NCI-H748 treated with DMSO at 0.1 percent for 48 hours (cell line): Measurements from ENCODE around the gene MAU2.

ENCODE experiments used
- DNase-seq: peaks from one replicate; lab custom pipeline; 2025; lab: John Stamatoyannopoulos, UW

Gene MAU2

DNA sequence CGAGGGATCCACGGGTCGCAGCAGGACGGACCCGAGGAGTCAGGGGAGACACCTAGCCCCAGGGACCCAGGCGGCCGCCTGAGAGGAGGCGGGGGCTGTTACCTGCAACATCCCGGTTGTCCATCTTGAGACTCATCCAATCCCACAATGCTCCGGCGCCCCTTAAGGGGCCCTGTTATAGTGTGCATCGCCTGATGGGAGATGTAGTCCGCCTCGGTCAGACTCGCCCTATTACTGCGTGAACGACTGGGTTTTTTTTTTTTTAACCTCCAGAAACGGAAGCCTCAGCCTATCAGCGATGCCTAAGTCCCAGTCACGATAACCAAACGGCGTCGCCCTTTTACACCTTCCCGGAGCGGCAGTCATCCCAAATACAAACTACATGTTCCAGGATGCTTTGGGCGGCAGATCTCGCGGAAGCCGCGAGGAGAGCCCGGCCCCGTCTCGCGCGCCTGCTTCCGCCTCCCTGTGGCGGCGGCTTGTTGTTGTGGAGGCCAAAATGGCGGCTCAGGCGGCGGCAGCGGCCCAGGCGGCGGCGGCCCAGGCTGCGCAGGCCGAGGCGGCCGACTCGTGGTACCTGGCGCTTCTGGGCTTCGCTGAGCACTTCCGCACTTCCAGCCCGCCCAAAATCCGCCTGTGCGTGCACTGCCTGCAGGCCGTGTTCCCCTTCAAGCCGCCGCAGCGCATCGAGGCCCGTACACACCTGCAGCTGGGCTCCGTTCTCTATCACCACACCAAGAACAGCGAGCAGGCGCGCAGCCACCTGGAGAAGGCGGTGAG lies at the start of gene MAU2, which contains the start of gene SUGP1:
Gene MAU2, plus strand, starts transcription at position 469 of the 780 bp plus-strand sequence. Its CDS starts 31 bp downstream, at position 500.
Gene SUGP1, minus strand, starts transcription at position 149 of the 780 bp plus-strand sequence. Its CDS starts 13 bp downstream, at position 136.
- peak; percentile 92 for DNase-seq

GRCh38 chr19:19271828-19272599 lies 48.6 kb upstream of the MAU2 start:
- no peak for DNase-seq

DNA sequence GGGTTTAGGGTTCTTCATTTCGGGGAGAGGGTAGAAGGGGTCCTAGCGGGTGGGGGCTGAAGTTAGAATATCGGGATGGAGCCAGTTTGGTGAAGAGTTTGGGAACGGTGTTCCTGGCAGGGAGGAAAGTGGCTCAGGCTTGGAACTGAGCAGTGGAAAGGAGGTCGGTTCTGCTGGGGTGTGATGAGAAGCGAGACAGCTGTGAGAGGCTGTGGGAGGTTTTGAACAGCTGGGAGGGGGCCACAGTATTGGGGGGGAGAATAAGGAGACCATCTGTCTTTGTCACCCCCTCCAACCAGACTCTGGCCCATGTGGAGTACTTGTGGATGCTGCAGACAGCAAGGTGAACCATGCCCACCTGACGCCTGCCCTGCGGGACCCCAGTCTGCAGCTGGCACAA lies 46.5 kb upstream of the MAU2 start:
- DNase-seq: no peak

GRCh38 chr19:19274716-19275565 lies 45.7 kb upstream of the MAU2 start:
- DNase-seq: no peak

- no peak for DNase-seq
Observed at GRCh38 chr19:19276386-19276785, 44.2 kb upstream of the MAU2 start.

- DNase-seq: no peak
Observed at GRCh38 chr19:19276851-19277250, 43.8 kb upstream of the MAU2 start.

DNA sequence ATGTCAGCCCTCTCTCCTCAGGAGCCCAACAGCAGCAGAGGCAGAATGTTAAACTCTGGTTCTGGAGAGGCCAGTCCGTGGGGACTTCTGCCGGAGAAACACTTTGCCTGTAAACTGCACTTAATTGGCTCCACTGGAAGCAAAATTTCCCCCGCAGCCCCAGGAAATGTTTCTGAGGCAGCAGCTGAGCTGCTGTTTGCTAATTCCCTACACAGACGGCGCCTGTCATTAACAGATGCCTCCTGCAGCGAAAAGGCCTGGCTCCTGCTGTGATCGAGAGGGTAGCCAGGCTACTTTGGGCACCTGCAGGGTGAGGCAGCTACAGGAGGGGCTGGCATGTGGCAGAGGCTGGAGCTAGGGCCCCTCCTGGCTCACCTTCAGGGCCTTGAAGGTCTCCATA lies 42.3 kb upstream of the MAU2 start:
- DNase-seq: no peak

- no peak for DNase-seq
Observed at GRCh38 chr19:19279062-19279612, 41.5 kb upstream of the MAU2 start.

GRCh38 chr19:19279853-19280252 lies 40.8 kb upstream of the MAU2 start:
- DNase-seq: no peak

DNA sequence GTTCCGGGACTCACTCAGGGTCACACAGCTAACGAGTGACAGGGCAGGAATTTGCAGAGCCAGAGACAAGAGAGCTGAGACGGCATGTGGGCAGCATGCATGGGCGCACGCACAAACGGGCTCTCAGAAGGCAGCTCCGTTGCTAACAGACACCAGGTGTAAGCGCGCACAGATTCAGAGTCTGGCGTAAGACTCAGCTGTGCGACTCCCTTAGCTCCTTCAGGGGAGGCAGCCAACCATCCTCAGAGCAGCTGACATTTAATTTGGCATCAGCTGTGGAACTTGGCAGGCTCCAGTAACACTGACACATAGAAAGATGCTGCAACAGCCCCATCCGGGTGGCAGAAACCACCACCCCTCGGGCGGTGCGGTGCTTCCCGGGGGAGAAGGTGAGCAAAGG lies 40.1 kb upstream of the MAU2 start:
- DNase-seq: no peak

DNA sequence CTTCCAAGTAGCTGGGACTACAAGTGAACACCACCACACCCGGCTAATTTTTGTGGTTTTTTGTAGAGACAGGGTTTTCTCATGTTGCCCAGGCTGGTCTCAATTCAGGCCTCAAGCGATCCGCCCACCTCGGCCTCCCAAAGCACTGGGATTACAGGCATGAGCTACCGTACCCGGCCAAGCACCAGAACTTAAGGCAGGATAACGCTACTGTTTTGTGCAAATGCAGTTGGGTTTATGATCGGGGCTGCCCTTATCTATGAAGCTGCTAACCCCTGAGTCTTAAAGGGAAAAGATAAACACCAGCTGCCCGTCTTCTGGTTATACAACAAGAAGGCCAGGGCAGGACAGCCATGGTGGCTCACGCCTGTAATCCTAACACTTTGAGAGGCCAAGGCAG lies 34.9 kb upstream of the MAU2 start:
- DNase-seq: no peak

- no peak for DNase-seq
Observed at GRCh38 chr19:19292607-19293006, 28.0 kb upstream of the MAU2 start.

- DNase-seq: no peak
Observed at GRCh38 chr19:19294914-19295313, 25.7 kb upstream of the MAU2 start.

GRCh38 chr19:19296953-19297689 lies 23.5 kb upstream of the MAU2 start:
- no peak for DNase-seq

- DNase-seq: no peak
Observed at GRCh38 chr19:19297759-19298158, 22.9 kb upstream of the MAU2 start.

GRCh38 chr19:19300613-19301012 lies 20.0 kb upstream of the MAU2 start:
- DNase-seq: no peak

DNA sequence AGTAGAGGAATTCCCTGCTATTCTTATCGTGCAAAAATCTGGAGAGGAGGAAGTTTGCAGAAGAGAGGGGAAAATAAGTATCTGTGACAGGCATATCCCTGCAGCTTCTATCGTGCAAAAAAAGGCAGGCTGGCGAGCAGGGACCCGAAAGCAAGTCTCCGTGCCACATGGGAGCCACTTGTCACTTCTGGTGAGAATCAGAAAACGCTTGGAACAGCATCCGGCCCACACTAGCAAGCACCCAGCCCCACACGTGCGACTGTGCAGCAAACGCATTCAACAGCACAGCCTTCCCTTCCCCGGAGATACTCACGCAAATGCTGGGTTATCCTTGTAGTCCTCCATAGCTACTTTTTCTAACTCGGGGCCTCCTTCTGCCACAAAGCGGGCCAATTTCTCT lies 17.2 kb upstream of the MAU2 start:
- DNase-seq: no peak

DNA sequence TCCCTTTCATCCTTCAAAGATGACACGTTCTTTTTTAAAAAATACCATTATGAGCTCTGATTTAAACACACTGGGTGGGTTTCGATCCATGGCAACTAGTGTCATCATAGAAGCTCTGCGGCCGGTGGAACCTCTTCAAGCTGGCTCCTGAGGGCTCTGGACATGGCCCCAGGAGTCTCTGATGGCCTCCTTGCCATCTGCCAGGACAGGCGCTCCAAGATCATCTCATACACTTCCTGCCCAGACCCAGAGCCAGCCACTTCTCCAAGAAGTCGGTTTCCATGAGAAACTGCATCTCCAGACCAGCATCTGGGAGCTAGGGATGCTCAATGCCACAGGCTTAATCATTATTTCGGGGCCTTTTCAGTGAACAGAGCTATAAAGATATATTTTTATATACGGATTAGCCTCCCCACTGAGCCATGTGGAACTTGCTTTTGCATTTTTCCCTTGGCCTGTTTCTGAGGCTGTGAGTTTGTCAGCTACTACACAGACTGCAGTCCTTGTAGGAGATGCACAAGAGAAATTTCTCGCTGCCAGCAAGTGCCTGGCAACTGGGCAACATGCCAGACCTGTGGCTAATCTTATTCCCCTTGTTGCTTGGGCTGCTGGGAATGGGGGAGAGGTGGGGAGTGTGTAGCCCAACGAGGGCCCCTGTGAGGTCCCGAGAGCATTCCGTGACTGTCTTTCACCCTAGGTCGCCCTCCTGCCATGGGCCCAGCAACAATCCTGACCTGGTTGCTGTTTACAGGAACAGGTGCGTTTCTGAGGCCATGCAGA lies 16.3 kb upstream of the MAU2 start:
- DNase-seq: no peak

- no peak for DNase-seq
Observed at GRCh38 chr19:19305066-19305465, 15.6 kb upstream of the MAU2 start.

- no peak for DNase-seq
Observed at GRCh38 chr19:19305696-19306095, 14.9 kb upstream of the MAU2 start.

- no peak for DNase-seq
Observed at GRCh38 chr19:19306191-19306590, 14.4 kb upstream of the MAU2 start.
